Measurements from ENCODE around the gene INPP4B. TPM values are rescaled to one million over a fixed set of nuclear protein-coding genes. Genes with fewer than 3 reads are reported as not detected.

Gene INPP4B
- total and polyA plus RNA-seq, 2 donors (not counting 1 experiment from before 2014, with no cell fraction given): 0.03 TPM; not detected in 1

DNA sequence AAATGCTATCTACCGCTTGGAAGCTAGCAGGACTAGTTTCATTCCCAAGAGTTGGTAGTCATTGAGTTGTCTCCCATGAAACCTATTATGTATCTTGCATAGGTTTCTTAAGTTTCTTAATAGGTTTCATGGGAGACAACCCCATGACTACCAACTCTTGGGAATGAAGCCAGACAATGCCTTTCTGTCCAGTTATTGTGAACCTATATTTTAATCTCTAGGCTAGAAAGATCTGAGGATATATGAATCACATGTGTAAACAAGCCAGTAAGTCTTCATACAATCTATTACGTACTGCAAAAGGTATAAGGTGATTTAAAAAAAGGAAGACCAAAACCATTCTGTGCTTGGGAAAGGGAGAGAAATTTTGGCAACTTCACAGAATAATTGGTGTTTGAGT lies 162.6 kb downstream of the INPP4B start:
- no peak overlapping the region for H3K27ac ChIP-seq (ENCODE audit: low read length in 2 of 2)
- no peaks in the 10 kb centered on the region for H3K27me3 ChIP-seq (replicated peaks in 1 of 4; ENCODE audit: control extremely low read depth in 1 of 4, control insufficient read depth in 3 of 4, insufficient read depth in 4 of 4, low read length in 3 of 4)
- H3K79me2 ChIP-seq (ENCODE audit: control insufficient read depth, insufficient read depth, low read length): no peaks in the 10 kb centered on the region
- no peak overlapping the region for H3K4me2 ChIP-seq (replicated peaks; ENCODE audit: low read depth, low read length, poor library complexity, severe bottlenecking)
- Mint-ChIP-seq H3K27ac (no peak overlapping the region), H3K9me3 (ENCODE audit: insufficient read depth) (peaks cover 2% of the 10 kb centered on the region), H3K4me1 (no peaks in the 10 kb centered on the region), H3K4me3 (no peak overlapping the region), H3K27me3 (no peaks in the 10 kb centered on the region)
- DNase-seq (no peak), ATAC-seq (ENCODE audit: low read depth) (no peak)
- TF ChIP-seq EZH2 (IDR thresholded peaks at IDR 0.05; ENCODE audit: borderline replicate concordance, insufficient read depth, low read depth, low read length, poor library complexity, severe bottlenecking): no peak
- TF ChIP-seq, protein P1, sequence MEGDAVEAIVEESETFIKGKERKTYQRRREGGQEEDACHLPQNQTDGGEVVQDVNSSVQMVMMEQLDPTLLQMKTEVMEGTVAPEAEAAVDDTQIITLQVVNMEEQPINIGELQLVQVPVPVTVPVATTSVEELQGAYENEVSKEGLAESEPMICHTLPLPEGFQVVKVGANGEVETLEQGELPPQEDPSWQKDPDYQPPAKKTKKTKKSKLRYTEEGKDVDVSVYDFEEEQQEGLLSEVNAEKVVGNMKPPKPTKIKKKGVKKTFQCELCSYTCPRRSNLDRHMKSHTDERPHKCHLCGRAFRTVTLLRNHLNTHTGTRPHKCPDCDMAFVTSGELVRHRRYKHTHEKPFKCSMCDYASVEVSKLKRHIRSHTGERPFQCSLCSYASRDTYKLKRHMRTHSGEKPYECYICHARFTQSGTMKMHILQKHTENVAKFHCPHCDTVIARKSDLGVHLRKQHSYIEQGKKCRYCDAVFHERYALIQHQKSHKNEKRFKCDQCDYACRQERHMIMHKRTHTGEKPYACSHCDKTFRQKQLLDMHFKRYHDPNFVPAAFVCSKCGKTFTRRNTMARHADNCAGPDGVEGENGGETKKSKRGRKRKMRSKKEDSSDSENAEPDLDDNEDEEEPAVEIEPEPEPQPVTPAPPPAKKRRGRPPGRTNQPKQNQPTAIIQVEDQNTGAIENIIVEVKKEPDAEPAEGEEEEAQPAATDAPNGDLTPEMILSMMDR (IDR thresholded peaks at IDR 0.05): no peak
- no peak overlapping the region for H3K4me3 ChIP-seq (ENCODE audit: control extremely low read depth in 1 of 5, extremely low read depth in 1 of 5, insufficient read depth in 1 of 5, low read depth in 2 of 5, low read length in 4 of 5)
- ChIA-PET CTCF (no interaction called here), POLR2A (no interaction called here)
- intact Hi-C loops (cut with micrococcal nuclease): no loop called here
- H3K4me1 ChIP-seq (ENCODE audit: control insufficient read depth in 2 of 2, insufficient read depth in 2 of 2, low read length in 2 of 2): no peaks in the 10 kb centered on the region
- no peaks in the 10 kb centered on the region for H3K36me3 ChIP-seq (replicated peaks in 1 of 2; ENCODE audit: control extremely low read depth in 1 of 2, control insufficient read depth in 1 of 2, extremely low read depth in 1 of 2, insufficient read depth in 2 of 2, low read length in 1 of 2)
- H2AFZ ChIP-seq (ENCODE audit: insufficient read depth, low read depth, low read length, poor library complexity, severe bottlenecking): no peak overlapping the region
- no peaks in the 10 kb centered on the region for H4K20me1 ChIP-seq (ENCODE audit: control insufficient read depth, insufficient read depth, low read length, poor library complexity, severe bottlenecking)
- H3K9me3 ChIP-seq (ENCODE audit: control extremely low read depth in 1 of 3, control insufficient read depth in 2 of 3, insufficient read depth in 1 of 3, low read length in 2 of 3): no peaks in the 10 kb centered on the region
- no CpG with 5 or more reads among the region's 2 CpGs for WGBS (ENCODE audit: insufficient coverage)
- no peak overlapping the region for H3K9ac ChIP-seq (ENCODE audit: low read length)

DNA sequence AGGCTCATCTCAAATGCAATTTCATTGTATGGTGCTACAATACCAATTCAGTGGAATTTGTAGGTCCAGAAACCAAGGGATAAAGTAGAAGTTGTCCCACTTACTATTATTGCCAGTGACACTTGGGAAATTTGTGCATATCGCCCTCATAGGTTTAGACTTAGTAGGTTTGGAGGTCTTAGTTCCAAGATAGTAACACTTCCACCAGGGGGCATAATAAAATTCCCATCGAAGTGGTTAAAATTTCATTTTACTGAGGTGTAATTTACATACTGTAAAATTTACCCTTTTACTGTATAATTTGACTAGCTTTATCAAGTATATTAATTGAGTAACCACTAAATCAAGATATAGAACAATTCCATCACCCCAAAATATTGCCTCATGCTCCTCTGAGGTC lies 174.6 kb downstream of the INPP4B start:
- H3K27ac Mint-ChIP-seq: no peak overlapping the region
- no peak overlapping the region for H3K4me3 Mint-ChIP-seq
- Histone ChIP-seq H3K9me3 (ENCODE audit: control extremely low read depth in 1 of 3, control insufficient read depth in 2 of 3, insufficient read depth in 1 of 3, low read length in 2 of 3) (peaks cover 3 to 8% (median 5%) of the 10 kb centered on the region in 3 donors), H3K27me3 (replicated peaks in 1 of 4; ENCODE audit: control extremely low read depth in 1 of 4, control insufficient read depth in 3 of 4, insufficient read depth in 4 of 4, low read length in 3 of 4) (no peaks in the 10 kb centered on the region), H3K36me3 (replicated peaks in 1 of 2; ENCODE audit: control extremely low read depth in 1 of 2, control insufficient read depth in 1 of 2, extremely low read depth in 1 of 2, insufficient read depth in 2 of 2, low read length in 1 of 2) (no peaks in the 10 kb centered on the region), H2AFZ (ENCODE audit: insufficient read depth, low read depth, low read length, poor library complexity, severe bottlenecking) (no peak overlapping the region), H3K79me2 (ENCODE audit: control insufficient read depth, insufficient read depth, low read length) (no peaks in the 10 kb centered on the region), H3K27ac (ENCODE audit: low read length in 2 of 2) (no peak overlapping the region), H3K4me2 (replicated peaks; ENCODE audit: low read depth, low read length, poor library complexity, severe bottlenecking) (no peak overlapping the region), H3K4me3 (ENCODE audit: control extremely low read depth in 1 of 5, extremely low read depth in 1 of 5, insufficient read depth in 1 of 5, low read depth in 2 of 5, low read length in 4 of 5) (no peak overlapping the region), H3K4me1 (ENCODE audit: control insufficient read depth in 2 of 2, insufficient read depth in 2 of 2, low read length in 2 of 2) (no peaks in the 10 kb centered on the region), H3K9ac (ENCODE audit: low read length) (no peak overlapping the region), H4K20me1 (ENCODE audit: control insufficient read depth, insufficient read depth, low read length, poor library complexity, severe bottlenecking) (no peaks in the 10 kb centered on the region)
- no peaks in the 10 kb centered on the region for H3K27me3 Mint-ChIP-seq
- peaks cover 8% of the 10 kb centered on the region for H3K9me3 Mint-ChIP-seq (ENCODE audit: insufficient read depth)
- no CpG with 5 or more reads among the region's 2 CpGs for WGBS (ENCODE audit: insufficient coverage)
- CTCF ChIA-PET: no interaction called here
- intact Hi-C loops (cut with micrococcal nuclease): no loop called here
- POLR2A ChIA-PET: no interaction called here
- no peak for DNase-seq
- TF ChIP-seq, protein P1 (IDR thresholded peaks at IDR 0.05): no peak
- TF ChIP-seq EZH2 (IDR thresholded peaks at IDR 0.05; ENCODE audit: borderline replicate concordance, insufficient read depth, low read depth, low read length, poor library complexity, severe bottlenecking): no peak
- no peak for ATAC-seq (ENCODE audit: low read depth)
- H3K4me1 Mint-ChIP-seq: no peaks in the 10 kb centered on the region

Data from B cell (primary cell).